ENCODE results near the gene ITGA8. TPM values are rescaled to one million over a fixed set of nuclear protein-coding genes. Genes with fewer than 3 reads are reported as not detected.

Gene ITGA8
- total RNA-seq, 1 experiment from 2014 or later = 0.02 TPM

DNA sequence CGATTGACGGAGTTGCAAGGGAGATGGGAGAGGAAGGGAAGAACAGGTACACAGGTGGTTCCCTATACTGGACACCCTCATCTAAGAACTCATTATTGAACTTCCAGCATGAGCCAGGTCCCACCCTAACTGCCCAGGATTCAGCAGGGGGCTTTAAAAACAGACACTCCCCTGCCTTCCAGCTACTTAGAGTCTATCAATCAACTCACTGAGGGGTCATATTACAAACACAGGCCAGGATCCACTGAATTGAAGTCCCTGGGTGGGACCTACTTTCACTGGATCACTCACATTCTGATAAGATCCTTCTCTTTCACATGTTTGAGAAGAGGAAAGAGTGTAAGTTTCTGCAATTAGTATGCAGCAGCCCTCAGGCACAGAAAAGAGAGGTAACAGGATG, 92.8 kb downstream of the ITGA8 start:
- no TSS peak for BruUV-seq (replicated peaks)
- DNase-seq (ENCODE audit: low read depth, low spot score) = no peak
- Histone ChIP-seq H2AFZ (ENCODE audit: low read depth, low read length, poor library complexity, severe bottlenecking) (no peak overlapping the region), H3K9me2 (ENCODE audit: insufficient read depth) (no peaks in the 10 kb centered on the region), H3K36me3 (ENCODE audit: control insufficient read depth in 1 of 2, insufficient read depth in 2 of 2, low read length in 2 of 2) (no peaks in the 10 kb centered on the region), H3K9me3 (ENCODE audit: control insufficient read depth in 1 of 2, insufficient read depth in 1 of 2, low read depth in 1 of 2, low read length in 2 of 2) (no peaks in the 10 kb centered on the region), H3K27me3 (ENCODE audit: insufficient read depth, low read length) (peaks cover 24% of the 10 kb centered on the region), H3K4me1 (ENCODE audit: control insufficient read depth in 1 of 2, insufficient read depth in 2 of 2, low read length in 2 of 2) (0 out of 4 replicates have a peak, but pooled peaks cover 0 to 5% of the 10 kb centered on the region in 2 experiments), H3K79me2 (ENCODE audit: insufficient read depth, low read length) (no peaks in the 10 kb centered on the region), H3K4me2 (ENCODE audit: low read length) (no peak overlapping the region), H3K9ac (ENCODE audit: low read length) (no peak overlapping the region), H3K27ac (ENCODE audit: low read depth, low read length) (no peak overlapping the region), H3K4me3 (replicated peaks in 1 of 2; ENCODE audit: low read depth in 1 of 2, low read length in 2 of 2) (no peak overlapping the region), H4K20me1 (ENCODE audit: insufficient read depth) (no peaks in the 10 kb centered on the region)
- no peak for ATAC-seq
- CTCF ChIA-PET = no interaction called here
- POLR2A ChIA-PET = no interaction called here
- RAD21 ChIA-PET (ENCODE audit: low non-redundant PET in 1 of 2, low total read pairs in 2 of 2, uncharacterized antibody in 2 of 2, unreplicated experiment in 2 of 2) = no interaction called here
- no peak for TF ChIP-seq SRF (IDR thresholded peaks at IDR 0.05; ENCODE audit: low read depth)
- TF ChIP-seq, protein P1, sequence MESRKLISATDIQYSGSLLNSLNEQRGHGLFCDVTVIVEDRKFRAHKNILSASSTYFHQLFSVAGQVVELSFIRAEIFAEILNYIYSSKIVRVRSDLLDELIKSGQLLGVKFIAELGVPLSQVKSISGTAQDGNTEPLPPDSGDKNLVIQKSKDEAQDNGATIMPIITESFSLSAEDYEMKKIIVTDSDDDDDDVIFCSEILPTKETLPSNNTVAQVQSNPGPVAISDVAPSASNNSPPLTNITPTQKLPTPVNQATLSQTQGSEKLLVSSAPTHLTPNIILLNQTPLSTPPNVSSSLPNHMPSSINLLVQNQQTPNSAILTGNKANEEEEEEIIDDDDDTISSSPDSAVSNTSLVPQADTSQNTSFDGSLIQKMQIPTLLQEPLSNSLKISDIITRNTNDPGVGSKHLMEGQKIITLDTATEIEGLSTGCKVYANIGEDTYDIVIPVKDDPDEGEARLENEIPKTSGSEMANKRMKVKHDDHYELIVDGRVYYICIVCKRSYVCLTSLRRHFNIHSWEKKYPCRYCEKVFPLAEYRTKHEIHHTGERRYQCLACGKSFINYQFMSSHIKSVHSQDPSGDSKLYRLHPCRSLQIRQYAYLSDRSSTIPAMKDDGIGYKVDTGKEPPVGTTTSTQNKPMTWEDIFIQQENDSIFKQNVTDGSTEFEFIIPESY (IDR thresholded peaks at IDR 0.05; ENCODE audit: extremely low read depth, insufficient replicate concordance, low read length) = no peak
- TF ChIP-seq FOSL1 (IDR thresholded peaks at IDR 0.05; ENCODE audit: low read depth) = no peak
- TF ChIP-seq SIN3A (IDR thresholded peaks at IDR 0.05; ENCODE audit: low read depth) = no peak
- TF ChIP-seq ZNF274 (IDR thresholded peaks at IDR 0.05; ENCODE audit: low read depth, low read length) = no peak
- no peak for TF ChIP-seq YY1 (IDR thresholded peaks at IDR 0.05; ENCODE audit: extremely low read depth, insufficient replicate concordance, low read depth, low read length)
- TF ChIP-seq, protein P2, sequence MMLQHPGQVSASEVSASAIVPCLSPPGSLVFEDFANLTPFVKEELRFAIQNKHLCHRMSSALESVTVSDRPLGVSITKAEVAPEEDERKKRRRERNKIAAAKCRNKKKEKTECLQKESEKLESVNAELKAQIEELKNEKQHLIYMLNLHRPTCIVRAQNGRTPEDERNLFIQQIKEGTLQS (IDR thresholded peaks at IDR 0.05) = no peak
- no peak for TF ChIP-seq ELF1 (IDR thresholded peaks at IDR 0.05; ENCODE audit: borderline replicate concordance, low read depth)
- TF ChIP-seq POLR2AphosphoS5 (IDR thresholded peaks at IDR 0.05; ENCODE audit: low read depth, low read length) = no peak
- intact Hi-C loops (cut with micrococcal nuclease) = no loop called here
